IPS-20b (cell line): ENCODE measurements around the gene STRN3.
A peak's percentile ranks its signal among the peaks of the same experiment; 100 is the strongest.

ENCODE experiments used
- H3K27ac ChIP-seq: one replicate; pipeline ENCODE4 v1.5.1; 2013; ENCODE audit warnings: low read length
- H3K27me3 ChIP-seq: 2 replicates; pipeline ENCODE4 v1.6.1; 2013; ENCODE audit warnings: mild to moderate bottlenecking, low read length, inconsistent platforms; ENCODE audit not compliant: insufficient read depth
- H3K36me3 ChIP-seq: 2 replicates; pipeline ENCODE4 v1.6.1; 2013; ENCODE audit warnings: low read depth, mild to moderate bottlenecking, inconsistent platforms, low read length, moderate library complexity; ENCODE audit not compliant: insufficient read depth
- H3K4me1 ChIP-seq: 2 replicates; pipeline ENCODE4 v1.6.1; 2013; ENCODE audit warnings: mild to moderate bottlenecking, control low read depth, inconsistent platforms, low read length, moderate library complexity; ENCODE audit not compliant: insufficient read depth
- H3K4me3 ChIP-seq: 2 replicates; pipeline ENCODE4 v1.5.1; 2013; ENCODE audit warnings: mild to moderate bottlenecking, low read length, inconsistent platforms
- H3K9ac ChIP-seq: 2 replicates; pipeline ENCODE4 v1.6.1; 2013; ENCODE audit warnings: low read depth, mild to moderate bottlenecking, inconsistent platforms, low read length, moderate library complexity
- H3K9me3 ChIP-seq: 2 replicates; pipeline ENCODE4 v1.6.1; 2013; ENCODE audit warnings: mild to moderate bottlenecking, low read depth, low read length, inconsistent platforms; ENCODE audit not compliant: insufficient read depth

Gene STRN3

GRCh38 chr14:31029016-31029970 is 3.1 kb upstream of the STRN3 start:
- Histone ChIP-seq H3K36me3 (no peaks in the 10 kb centered on the region), H3K4me1 (peaks cover 5% of the 10 kb centered on the region; the same call in 1 of the 2 replicates), H3K27me3 (no peaks in the 10 kb centered on the region), H3K9ac (no peak overlapping the region), H3K9me3 (no peaks in the 10 kb centered on the region), H3K27ac (no peak overlapping the region), H3K4me3 (no peak overlapping the region)

GRCh38 chr14:31027847-31028246 is 1.7 kb upstream of the STRN3 start:
- Histone ChIP-seq H3K4me3 (peak overlapping the region; percentile 81; the same call in 1 of the 2 replicates), H3K27ac (no peak overlapping the region), H3K36me3 (no peaks in the 10 kb centered on the region), H3K27me3 (no peaks in the 10 kb centered on the region), H3K9ac (peak overlapping the region; percentile 70; the same call in 1 of the 2 replicates), H3K9me3 (no peaks in the 10 kb centered on the region), H3K4me1 (peaks cover 12% of the 10 kb centered on the region; the same call in 1 of the 2 replicates)

GRCh38 chr14:31026450-31027235 is 464 bp upstream of the STRN3 start:
- no peaks in the 10 kb centered on the region for H3K9me3 ChIP-seq
- peaks cover 12% of the 10 kb centered on the region; the same call in 1 of the 2 replicates for H3K4me1 ChIP-seq
- H3K27ac ChIP-seq, result peak overlapping the region; percentile 64
- H3K36me3 ChIP-seq, result no peaks in the 10 kb centered on the region
- peak overlapping the region; percentile 70; the same call in 1 of the 2 replicates for H3K9ac ChIP-seq
- H3K4me3 ChIP-seq, result peak overlapping the region; percentile 81
- H3K27me3 ChIP-seq, result no peaks in the 10 kb centered on the region

- peak within 1 kb of the TSS; percentile 85 for H3K27ac ChIP-seq
- H3K27me3 ChIP-seq, result no peaks in the 10 kb centered on the region
- no peaks in the 10 kb centered on the region for H3K9me3 ChIP-seq
- peak within 1 kb of the TSS; percentile 81 for H3K4me3 ChIP-seq
- H3K36me3 ChIP-seq, result peaks cover 9% of the 10 kb centered on the region; the same call in 1 of the 2 replicates
- H3K9ac ChIP-seq, result peak within 1 kb of the TSS; percentile 98
- H3K4me1 ChIP-seq, result peaks cover 12% of the 10 kb centered on the region; the same call in 1 of the 2 replicates
Measured at GRCh38 chr14:31025367-31026076, 657 bp downstream of the STRN3 start, which contains the start of gene AP4S1. Gene AP4S1, plus strand, starts transcription at chr14:31025649. Its CDS starts 40,548 bp downstream, at chr14:31066197.

GRCh38 chr14:31024577-31025366 is 1.4 kb downstream of the STRN3 start:
- H3K9ac ChIP-seq, result peak overlapping the region; percentile 98
- no peaks in the 10 kb centered on the region for H3K27me3 ChIP-seq
- peak overlapping the region; percentile 85 for H3K27ac ChIP-seq
- H3K9me3 ChIP-seq, result no peaks in the 10 kb centered on the region
- H3K4me1 ChIP-seq, result peaks cover 12% of the 10 kb centered on the region; the same call in 1 of the 2 replicates
- peak overlapping the region; percentile 81 for H3K4me3 ChIP-seq
- peaks cover 14% of the 10 kb centered on the region for H3K36me3 ChIP-seq

- Histone ChIP-seq H3K27me3 (no peaks in the 10 kb centered on the region), H3K4me1 (peaks cover 12% of the 10 kb centered on the region; the same call in 1 of the 2 replicates), H3K27ac (no peak overlapping the region), H3K9ac (peak overlapping the region; percentile 98), H3K4me3 (peak overlapping the region; percentile 81), H3K9me3 (no peaks in the 10 kb centered on the region), H3K36me3 (peaks cover 14% of the 10 kb centered on the region)
Measured at GRCh38 chr14:31024010-31024480, 2.1 kb downstream of the STRN3 start.

- H3K4me1 ChIP-seq, result peaks cover 12% of the 10 kb centered on the region; the same call in 1 of the 2 replicates
Measured at GRCh38 chr14:31022386-31022785, 3.8 kb downstream of the STRN3 start.

GRCh38 chr14:31021576-31021949 is 4.6 kb downstream of the STRN3 start:
- Histone ChIP-seq H3K4me1 (peaks cover 12% of the 10 kb centered on the region; the same call in 1 of the 2 replicates), H3K9me3 (no peaks in the 10 kb centered on the region), H3K36me3 (peaks cover 22% of the 10 kb centered on the region), H3K9ac (no peak overlapping the region), H3K27ac (no peak overlapping the region), H3K4me3 (no peak overlapping the region), H3K27me3 (no peaks in the 10 kb centered on the region)

More at GRCh38 chr14:31022386-31022785, 3.8 kb downstream of the STRN3 start:
- Histone ChIP-seq H3K9me3 (no peaks in the 10 kb centered on the region), H3K27me3 (no peaks in the 10 kb centered on the region), H3K36me3 (peaks cover 22% of the 10 kb centered on the region), H3K9ac (no peak overlapping the region; the same call in 1 of the 2 replicates), H3K4me3 (no peak overlapping the region), H3K27ac (no peak overlapping the region)

- Histone ChIP-seq H3K27ac (no peak overlapping the region), H3K27me3 (no peaks in the 10 kb centered on the region), H3K9ac (no peak overlapping the region), H3K36me3 (peaks cover 22% of the 10 kb centered on the region), H3K4me3 (no peak overlapping the region), H3K4me1 (peaks cover 12% of the 10 kb centered on the region; the same call in 1 of the 2 replicates), H3K9me3 (no peaks in the 10 kb centered on the region)
Measured at GRCh38 chr14:31020834-31021575, 5.2 kb downstream of the STRN3 start.
